Fibroblast of mammary gland (primary cell): ENCODE results near the gene SH3PXD2B.
"Not testable (repeated sequence)": the region's sequence is repeated elsewhere in the genome, so short reads cannot be mapped to it uniquely, and the experiment has no call there.

Experiments used
- DNase-seq: peaks from one replicate; pipeline ENCODE4 v3.0.0-alpha.2; 2010; ENCODE audit warnings: low read depth
- H3K4me3 ChIP-seq: 2 replicates; pipeline ENCODE4 v1.5.1; 2011; ENCODE audit warnings: low read depth, mild to moderate bottlenecking, low read length, moderate library complexity; ENCODE audit not compliant: control insufficient read depth
- CTCF ChIP-seq: conservative IDR thresholded peaks from 2 replicates; pipeline ENCODE4 v1.5.1; 2011; ENCODE audit warnings: low read depth, low read length, inconsistent platforms; ENCODE audit not compliant: control insufficient read depth, insufficient read depth

Gene SH3PXD2B

GRCh38 chr5:172293054-172293744 is 161.1 kb downstream of the SH3PXD2B start:
- TF ChIP-seq CTCF = peak; percentile 92
- no peak overlapping the region for H3K4me3 ChIP-seq
- peak; percentile 75 for DNase-seq

GRCh38 chr5:172291837-172292236 is 162.5 kb downstream of the SH3PXD2B start:
- not testable (repeated sequence) for DNase-seq, H3K4me3 ChIP-seq

- no peak for TF ChIP-seq CTCF
- H3K4me3 ChIP-seq = no peak overlapping the region
- DNase-seq = no peak
These were observed 165.9 kb downstream of the SH3PXD2B start for GRCh38 chr5:172288465-172288864.

GRCh38 chr5:172287140-172287539 is 167.2 kb downstream of the SH3PXD2B start:
- DNase-seq, H3K4me3 ChIP-seq: not testable (repeated sequence)

- peak; percentile 30 for DNase-seq
- no peak overlapping the region for H3K4me3 ChIP-seq
- TF ChIP-seq CTCF = no peak
These were observed 168.8 kb downstream of the SH3PXD2B start for GRCh38 chr5:172285226-172286143.

- peak overlapping the region; percentile 72 for H3K4me3 ChIP-seq
- peak; percentile 24 for DNase-seq
- TF ChIP-seq CTCF = no peak
These were observed 169.7 kb downstream of the SH3PXD2B start for GRCh38 chr5:172284611-172284980.

GRCh38 chr5:172283862-172284610 is 170.3 kb downstream of the SH3PXD2B start:
- H3K4me3 ChIP-seq = peak overlapping the region; percentile 72
- no peak for TF ChIP-seq CTCF
- DNase-seq = peak; percentile 66
